Heart right ventricle (tissue), 16 donors: ENCODE results near the gene HLA-DRB1. TPM values are rescaled to one million over a fixed set of nuclear protein-coding genes. Genes with fewer than 3 reads are reported as not detected.
"Not testable (repeated sequence)": the region's sequence is repeated elsewhere in the genome, so short reads cannot be mapped to it uniquely, and the experiment has no call there.

Source experiments
- ATAC-seq, 8 donors: fragments of 200-7000 bp; cut with Tn5 transposase; one replicate each; pipeline ENCODE4 v1.9.1; 2020; ENCODE audit warnings: mild to moderate bottlenecking in 8 of 8, moderate library complexity in 8 of 8, moderate number of reproducible peaks in 1 of 8
- DNase-seq, 2 donors: peaks; one replicate each; pipeline ENCODE4 v3.0.0-alpha.2; 2020
- H3K27ac ChIP-seq, 10 donors: fragments of 200-600 bp; sonication (generic) in 2 of 10; one replicate each; pipeline versions ENCODE4 v1.5.0 to v1.8.0; 2020 to 2022; ENCODE audit warnings: mild to moderate bottlenecking in 3 of 10
- H3K27me3 ChIP-seq, 7 donors: fragments of 200-600 bp; one replicate each; pipeline ENCODE4 v1.8.0; 2021 to 2022; ENCODE audit warnings: mild to moderate bottlenecking in 2 of 7
- H3K36me3 ChIP-seq, 9 donors: fragments of 200-600 bp; sonication (generic) in 1 of 9; one replicate each; pipeline versions ENCODE4 v1.5.0 to v1.8.0; 2020 to 2022; ENCODE audit warnings: mild to moderate bottlenecking in 2 of 9
- H3K4me1 ChIP-seq, 9 donors: fragments of 200-600 bp; sonication (generic) in 1 of 9; one replicate each; pipeline versions ENCODE4 v1.5.0 to v1.8.0; 2020 to 2022; ENCODE audit warnings: mild to moderate bottlenecking in 4 of 9
- H3K4me3 ChIP-seq, 10 donors: fragments of 200-600 bp; sonication (generic) in 2 of 10; one replicate each; pipeline versions ENCODE4 v1.5.0 to v1.8.0; 2020 to 2022; ENCODE audit warnings: mild to moderate bottlenecking in 7 of 10, moderate library complexity in 2 of 10
- H3K9me3 ChIP-seq, 11 donors: fragments of 200-600 bp in 10 of 11; sonication (generic) in 2 of 11; one replicate each; pipeline versions ENCODE4 v1.5.0 to v1.8.0; 2013 to 2022; ENCODE audit warnings: mild to moderate bottlenecking in 2 of 11, control low read depth in 1 of 11, moderate library complexity in 1 of 11
- WGBS, 2 donors: extraction: QIAGEN DNeasy Blood & Tissue Kit; methylation state at CpG; one replicate each; pipeline ENCODE4 v1.1.7; 2013; ENCODE audit warnings: inconsistent platforms in 1 of 2; 5-methylcytosine and 5-hydroxymethylcytosine counted together
- intact Hi-C, 10 donors: fragments of 100-400 bp; cut with DNase I; formaldehyde crosslinking; loops; one replicate each; pipeline versions ENCODE4 v1.11.1 to v1.14.2; 2022
- polyA plus RNA-seq, 2 donors: library from polyadenylated mRNA; stranded (reverse); fragments of 200-250 nt; gene quantifications; one replicate each; pipeline ENCODE4 v1.2.3, GENCODE V29; 2013
- total RNA-seq, 10 donors: library from RNA; stranded (reverse); fragmentation: NEBNext Ultra II Directional in 3 of 10; extraction: Animal tissue kit (Norgen Biotek cat#: 25700) in 3 of 10; gene quantifications; one replicate each; pipeline versions ENCODE4 v1.2.1 to v1.2.4, GENCODE V29; 2021 to 2023
- TF ChIP-seq, protein P1 (sequence below), 9 donors: fragments of 200-600 bp; sonication (generic) in 2 of 9; IDR thresholded peaks; one replicate each; pipeline versions ENCODE4 v1.5.0 to v1.8.0; 2021 to 2022; ENCODE audit warnings: antibody characterized with exemption in 9 of 9, mild to moderate bottlenecking in 5 of 9, moderate library complexity in 1 of 9
- donor health status: Arrhythmogenic right ventricular cardiomyopathy.
- donor health status: ischemic (EF 13 %, LVEDD 7.1; RV severe dilation, severe dysfunction).
- donor health status: healthy with polysubstance abuse.
- donor health status: DM: no; HTN: yes; CAD: no.
- donor health status: DM: no; HTN: no; CAD: no.
- donor health status: ischemic (EF 25% LVEDD 6.9; RV normal size, moderate dysfunction).
- donor health status: ischemic (EF 25% LVEDD 5.7; RV mildly dilated, moderate dysfunction).
- donor health status: healthy.
- donor health status: DM: yes; HTN: yes; CAD: no.
- donor health status: Ischemic cardiomyopathy.
- donor health status: ischemic (EF 35%, LVEDD 5.7; RV mildly dilated, moderate dysfunction).
- donor health status: nonischemic (EF 11% LVEDD 7.7; RV severe dilation, severe dysfunction).
- donor health status: DM: yes; HTN: yes; CAD: no.
- donor health status: PGD.
- donor health status: ischemic (EF 29% LVEDD 5.4; RV normal size, mild dysfunction).
- donor health status: nonischemic (EF 23%, LVEDD 6.1; RV moderate dilation, normal function).

HLA-DRB1 gene
- total and polyA plus RNA-seq, 12 donors = 28.8 to 313 (median 76.4) TPM

DNA sequence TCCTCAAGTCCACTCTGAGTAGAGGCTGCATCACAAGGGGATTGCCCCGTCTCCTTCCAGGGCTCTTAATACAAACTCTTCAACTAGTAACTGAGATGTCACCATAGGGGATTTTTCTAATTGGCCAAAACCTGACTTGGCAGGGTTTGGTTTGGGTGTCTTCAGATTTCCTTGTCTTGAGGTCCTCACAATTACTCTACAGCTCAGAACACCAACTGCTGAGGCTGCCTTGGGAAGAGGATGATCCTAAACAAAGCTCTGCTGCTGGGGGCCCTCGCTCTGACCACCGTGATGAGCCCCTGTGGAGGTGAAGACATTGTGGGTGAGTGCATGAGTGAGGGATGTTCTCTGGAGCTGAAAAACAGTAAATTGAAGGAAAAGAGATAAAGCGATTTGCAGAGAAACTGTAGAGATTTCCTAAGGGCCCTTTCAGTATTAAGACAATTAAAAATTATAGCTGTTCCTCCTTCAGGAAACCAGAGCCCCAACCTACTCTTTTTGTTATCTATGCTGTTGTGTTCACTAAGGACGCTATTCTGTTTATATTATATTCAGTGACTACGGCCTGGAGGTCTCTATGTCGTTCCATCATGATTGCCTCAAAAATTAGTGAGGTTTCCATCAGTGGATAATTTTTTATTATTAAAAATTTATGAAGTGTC, 47.7 kb upstream of the HLA-DRB1 start, which contains the start of gene HLA-DQA1:
HLA-DQA1 (plus strand) TSS at position 188 of the 662 bp plus-strand sequence; CDS start at position 241, 53 bp downstream.
- peaks cover 0 to 15% (median 0%) of the 10 kb centered on the region in 7 donors for H3K27me3 ChIP-seq
- H3K4me3 ChIP-seq = peak within 1 kb of the TSS in 9 of 10 donors; percentile 2 to 44 (median 28)
- H3K27ac ChIP-seq = peak within 1 kb of the TSS in 6 of 10 donors; percentile 10 to 74 (median 50)
- H3K4me1 ChIP-seq = no peaks in the 10 kb centered on the region
- WGBS, 2 donors = 40 to 54% methylated on average over 7 of the region's 7 CpGs
- peak in 7 of 8 donors; percentile 52 to 96 (median 92) for ATAC-seq
- intact Hi-C loops = no loop called here
- H3K36me3 ChIP-seq = no peaks in the 10 kb centered on the region
- H3K9me3 ChIP-seq = no peaks in the 10 kb centered on the region
- peak in 1 of 2 donors; percentile 20 for DNase-seq
- TF ChIP-seq, protein P1, sequence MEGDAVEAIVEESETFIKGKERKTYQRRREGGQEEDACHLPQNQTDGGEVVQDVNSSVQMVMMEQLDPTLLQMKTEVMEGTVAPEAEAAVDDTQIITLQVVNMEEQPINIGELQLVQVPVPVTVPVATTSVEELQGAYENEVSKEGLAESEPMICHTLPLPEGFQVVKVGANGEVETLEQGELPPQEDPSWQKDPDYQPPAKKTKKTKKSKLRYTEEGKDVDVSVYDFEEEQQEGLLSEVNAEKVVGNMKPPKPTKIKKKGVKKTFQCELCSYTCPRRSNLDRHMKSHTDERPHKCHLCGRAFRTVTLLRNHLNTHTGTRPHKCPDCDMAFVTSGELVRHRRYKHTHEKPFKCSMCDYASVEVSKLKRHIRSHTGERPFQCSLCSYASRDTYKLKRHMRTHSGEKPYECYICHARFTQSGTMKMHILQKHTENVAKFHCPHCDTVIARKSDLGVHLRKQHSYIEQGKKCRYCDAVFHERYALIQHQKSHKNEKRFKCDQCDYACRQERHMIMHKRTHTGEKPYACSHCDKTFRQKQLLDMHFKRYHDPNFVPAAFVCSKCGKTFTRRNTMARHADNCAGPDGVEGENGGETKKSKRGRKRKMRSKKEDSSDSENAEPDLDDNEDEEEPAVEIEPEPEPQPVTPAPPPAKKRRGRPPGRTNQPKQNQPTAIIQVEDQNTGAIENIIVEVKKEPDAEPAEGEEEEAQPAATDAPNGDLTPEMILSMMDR (IDR thresholded peaks at IDR 0.05) = no peak

DNA sequence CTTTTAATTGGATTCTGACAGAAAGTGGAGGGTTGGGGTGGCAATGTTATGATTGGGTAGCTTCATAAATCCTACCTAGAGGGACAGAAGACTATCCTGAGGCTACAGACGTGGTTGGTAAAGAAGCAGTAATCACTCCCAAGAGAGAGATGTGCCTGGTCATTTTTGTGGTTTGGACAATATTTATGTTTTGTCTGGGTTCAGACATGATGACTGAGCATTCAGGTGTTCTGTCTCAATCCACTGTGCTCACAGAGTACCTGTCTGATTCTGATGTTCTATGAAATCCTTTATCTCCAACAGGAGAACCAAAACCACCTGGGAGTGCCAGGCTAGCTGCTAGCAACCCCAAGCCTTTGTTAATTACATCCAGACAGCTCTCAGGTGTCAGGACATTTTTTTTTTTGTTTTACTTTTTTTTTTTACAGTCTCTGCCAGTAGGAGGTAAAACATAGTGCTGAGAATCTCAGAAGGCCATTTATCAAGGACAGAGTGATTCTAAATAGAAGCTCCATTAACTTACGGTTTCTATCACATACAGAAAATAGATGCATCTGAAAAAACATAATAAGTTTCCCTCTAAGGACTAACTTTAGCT, 46.0 kb upstream of the HLA-DRB1 start:
- Histone ChIP-seq H3K4me1 (no peaks in the 10 kb centered on the region), H3K27me3 (peaks cover 0 to 15% (median 0%) of the 10 kb centered on the region in 7 donors), H3K36me3 (no peaks in the 10 kb centered on the region), H3K27ac (no peak overlapping the region), H3K9me3 (no peaks in the 10 kb centered on the region), H3K4me3 (no peak overlapping the region)
- intact Hi-C loops = no loop called here
- WGBS, 2 donors = 17 to 21% methylated on average over 2 of the region's 2 CpGs
- no peak for DNase-seq
- TF ChIP-seq, protein P1 (IDR thresholded peaks at IDR 0.05) = no peak
- ATAC-seq = no peak

DNA sequence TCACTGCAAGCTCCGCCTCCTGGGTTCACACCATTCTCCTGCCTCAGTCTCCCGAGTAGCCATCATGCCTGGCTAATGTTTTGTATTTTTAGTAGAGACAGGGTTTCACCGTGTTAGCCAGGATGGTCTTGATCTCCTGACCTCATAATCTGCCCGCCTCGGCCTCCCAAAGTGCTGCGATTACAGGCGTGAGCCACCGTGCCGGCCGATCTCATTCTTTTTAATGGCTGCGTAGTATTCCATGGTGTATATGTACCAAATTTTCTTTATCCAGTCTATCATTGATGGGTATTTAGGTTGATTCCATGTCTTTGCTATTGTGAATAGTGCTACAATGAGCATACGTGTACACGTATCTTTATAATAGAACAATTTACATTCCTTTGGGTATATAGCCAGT, 40.1 kb upstream of the HLA-DRB1 start:
- intact Hi-C loops = loop anchor here in 3 of 10 donors (5.0 to 10.0 kb wide), 3 partner anchors 38 to 65 kb away; partner anchors contain the start of gene HLA-DQB1 (in 1 of the 3)
- H3K4me3 ChIP-seq, H3K9me3 ChIP-seq, H3K36me3 ChIP-seq, DNase-seq, ATAC-seq, H3K27me3 ChIP-seq, H3K4me1 ChIP-seq, H3K27ac ChIP-seq: not testable (repeated sequence)
- 64% methylated on average over 2 of the region's 13 CpGs for WGBS, 2 donors

DNA sequence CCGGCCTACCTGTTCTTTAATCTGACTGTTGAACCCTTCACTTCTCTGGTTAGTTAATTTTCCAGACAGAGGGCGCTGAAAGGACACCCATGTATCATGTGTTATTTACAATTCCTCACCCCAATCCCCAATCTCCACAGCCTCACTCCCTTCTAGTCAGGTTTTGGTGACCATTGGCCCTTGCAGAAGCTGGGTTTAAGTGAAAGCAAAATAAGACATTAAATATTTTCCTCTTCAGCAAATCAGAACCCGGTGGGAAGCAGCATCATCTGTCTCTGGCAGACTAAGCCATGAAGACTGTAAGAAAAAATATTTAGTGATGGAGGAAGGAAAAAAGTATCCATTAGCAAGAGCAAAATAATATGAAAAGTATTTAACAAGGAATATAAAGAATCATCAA, 38.2 kb upstream of the HLA-DRB1 start:
- no peaks in the 10 kb centered on the region for H3K36me3 ChIP-seq
- H3K4me1 ChIP-seq = peaks cover 0 to 11% (median 0%) of the 10 kb centered on the region in 9 donors
- peak overlapping the region in 3 of 10 donors; percentile 41 to 58 (median 42) for H3K27ac ChIP-seq
- peaks cover 0 to 8% (median 0%) of the 10 kb centered on the region in 7 donors for H3K27me3 ChIP-seq
- no peak overlapping the region for H3K4me3 ChIP-seq
- DNase-seq (peak in 1 of 2 donors; percentile 48), ATAC-seq (peak in 5 of 8 donors; percentile 60 to 78 (median 66))
- 25 to 27% methylated on average over 3 of the region's 3 CpGs for WGBS, 2 donors
- intact Hi-C loops = loop anchor here in 2 of 10 donors (10.0 kb wide), 2 partner anchors 57 to 67 kb away; no protein-coding TSS in a partner anchor
- TF ChIP-seq, protein P1 (IDR thresholded peaks at IDR 0.05) = no peak
- peaks cover 0 to 6% (median 0%) of the 10 kb centered on the region in 11 donors for H3K9me3 ChIP-seq
